ENCODE measurements around the gene PLXDC1. TPM values are rescaled to one million over a fixed set of nuclear protein-coding genes. Genes with fewer than 3 reads are reported as not detected.

The PLXDC1 gene
- total and polyA plus RNA-seq, 2 of the 8 experiments (the other 6 are each of a cell fraction or from before 2014, with no cell fraction given) = 4.1 to 14.6 TPM

DNA sequence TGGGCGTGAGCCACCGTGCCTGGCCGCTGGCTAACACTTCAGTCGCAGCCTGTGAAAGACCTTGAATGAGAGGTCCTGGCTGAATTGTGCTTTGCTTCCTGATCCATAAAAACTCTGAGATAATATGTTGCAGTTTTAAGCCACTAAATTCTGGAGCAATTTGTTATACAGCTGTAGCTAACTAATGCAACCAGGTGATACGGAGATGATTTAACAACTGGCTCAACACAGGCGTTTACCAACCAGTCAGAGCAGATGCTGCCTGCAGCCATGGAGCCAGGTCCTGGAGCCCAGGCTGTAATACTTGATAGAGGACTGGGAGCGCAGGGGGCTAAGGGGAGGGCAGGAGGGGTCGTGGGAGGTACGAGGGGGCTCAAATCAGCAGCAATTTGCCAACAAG, 50.9 kb downstream of the PLXDC1 start:
- H3K14ac ChIP-seq (ENCODE audit: insufficient read length) = no peak overlapping the region
- H4K20me1 ChIP-seq (replicated peaks in 1 of 2; ENCODE audit: control insufficient read depth in 1 of 2, insufficient read depth in 2 of 2, low read length in 2 of 2) = no peaks in the 10 kb centered on the region
- H3K23ac ChIP-seq (ENCODE audit: insufficient read length) = no peak overlapping the region
- H3K27me3 ChIP-seq (replicated peaks in 1 of 4; ENCODE audit: control insufficient read depth in 3 of 4, extremely low read depth in 1 of 4, insufficient read depth in 3 of 4, low read length in 3 of 4) = no peaks in the 10 kb centered on the region
- no peak overlapping the region for H3K56ac ChIP-seq (replicated peaks; ENCODE audit: insufficient read length, low read depth, low read length)
- no peak overlapping the region for H3K4ac ChIP-seq (replicated peaks; ENCODE audit: insufficient read length, low read depth, low read length)
- no peak overlapping the region for H2BK120ac ChIP-seq (replicated peaks; ENCODE audit: low read depth, low read length)
- no peak overlapping the region for H2BK5ac ChIP-seq (ENCODE audit: low read depth, low read length)
- H4K8ac ChIP-seq (ENCODE audit: extremely low read depth, insufficient read depth, low read length) = no peak overlapping the region
- H3K23me2 ChIP-seq (ENCODE audit: low read depth, low read length) = no peaks in the 10 kb centered on the region
- DNase-seq (ENCODE audit: low read depth in 1 of 2, low spot score in 2 of 2) (no peak), FAIRE-seq (no peak)
- no peak overlapping the region for H4K91ac ChIP-seq (replicated peaks; ENCODE audit: insufficient read length, low read length)
- H4K5ac ChIP-seq (ENCODE audit: insufficient read length, low read depth, low read length) = no peak overlapping the region
- no peak overlapping the region for H2BK20ac ChIP-seq (ENCODE audit: low read length)
- peaks cover 0 to 3% (median 0%) of the 10 kb centered on the region in 4 experiments; a peak in 2 of 7 replicates for H3K4me1 ChIP-seq (replicated peaks in 1 of 4; ENCODE audit: control insufficient read depth in 3 of 4, insufficient read depth in 4 of 4, low read length in 3 of 4)
- ChIA-PET POLR2A (ENCODE audit: partially characterized antibody) (interaction anchor here (1.1 kb wide), 1 partner anchor 12 kb away, joined by 3 read pairs; no protein-coding TSS in a partner anchor), CTCF (ENCODE audit: partially characterized antibody) (interaction anchor here (0.8 to 2.0 kb wide), 3 partner anchors 10 to 177 kb away, joined by 3 to 10 read pairs (median 9); no protein-coding TSS in a partner anchor)
- no peaks in the 10 kb centered on the region for H3K79me1 ChIP-seq (ENCODE audit: low read depth, low read length)
- no peak overlapping the region for H2AFZ ChIP-seq (ENCODE audit: low read length)
- no peak overlapping the region for H2AK5ac ChIP-seq (ENCODE audit: low read depth, low read length)
- no peaks in the 10 kb centered on the region for H3K9me3 ChIP-seq (ENCODE audit: insufficient read depth in 2 of 2, low read depth in 1 of 2, low read length in 1 of 2)
- no peaks in the 10 kb centered on the region for H3K36me3 ChIP-seq (ENCODE audit: control insufficient read depth in 2 of 4, insufficient read depth in 4 of 4, low read length in 3 of 4)
- H3K79me2 ChIP-seq (ENCODE audit: control insufficient read depth in 1 of 2, insufficient read depth in 2 of 2, low read length in 2 of 2) = no peaks in the 10 kb centered on the region
- WGBS, 2 experiments (ENCODE audit: extremely low coverage in 1 of 2, insufficient coverage in 1 of 2, insufficient read length in 1 of 2, insufficient replicate concordance in 2 of 2, low coverage in 1 of 2, low lambda C conversion rate in 2 of 2, missing lambda C conversion rate in 1 of 2) = 87% methylated on average over 9 of the region's 9 CpGs; no CpG with 5 or more reads in 1 of the 2 experiments
- H2BK15ac ChIP-seq (ENCODE audit: low read length) = no peak overlapping the region
- no peak overlapping the region for H3K4me3 ChIP-seq (ENCODE audit: extremely low read depth in 1 of 4, insufficient read depth in 2 of 4, low read depth in 3 of 4, low read length in 4 of 4)
- no peak overlapping the region for H3K27ac ChIP-seq (ENCODE audit: low read depth, low read length)
- H3K4me2 ChIP-seq (ENCODE audit: insufficient read depth in 1 of 2, low read depth in 2 of 2, low read length in 2 of 2) = no peak overlapping the region
- no peak overlapping the region for H2BK12ac ChIP-seq (ENCODE audit: low read depth, low read length)
- no peak overlapping the region for H3K9ac ChIP-seq (replicated peaks in 1 of 4; ENCODE audit: extremely low read depth in 1 of 4, low read depth in 3 of 4, low read length in 3 of 4)
- H3K18ac ChIP-seq (ENCODE audit: extremely low read depth, low read length) = no peak overlapping the region
- TF ChIP-seq TAF1 (IDR thresholded peaks at IDR 0.05; ENCODE audit: low read depth, low read length) (no peak), POLR2A (IDR thresholded peaks at IDR 0.05; ENCODE audit: control extremely low read depth in 1 of 2, low read depth in 2 of 2, low read length in 2 of 2) (no peak), SIN3A (conservative IDR thresholded peaks at IDR 0.05 in 1 of 2, IDR thresholded peaks at IDR 0.05 in 1 of 2; ENCODE audit: low read depth in 1 of 2, low read length in 2 of 2) (no peak)

Data from H1 (cell line).